ENCODE data around the gene HOXB2.

Gene HOXB2

GRCh38 chr17:48506246-48506645, 38.7 kb downstream of the HOXB2 start:
- Histone ChIP-seq H3K4me3 (ENCODE audit: low read depth, low read length) (no peak overlapping the region), H3K9me3 (ENCODE audit: control insufficient read depth, insufficient read depth, low read depth, low read length) (no peaks in the 10 kb centered on the region), H3K27ac (ENCODE audit: extremely low read depth, low read depth, low read length) (no peak overlapping the region; the same call in 1 of the 2 replicates), H3K4me1 (ENCODE audit: control insufficient read depth, insufficient read depth, low read length) (peaks cover 23% of the 10 kb centered on the region), H3K36me3 (ENCODE audit: control insufficient read depth in 2 of 2, insufficient read depth in 1 of 2, low read length in 2 of 2) (no peaks in the 10 kb centered on the region)
- ChIA-PET POLR2A (interaction anchor here (1.0 to 1.5 kb wide), 2 partner anchors 14 to 20 kb away, joined by 3 to 4 read pairs; no protein-coding TSS in a partner anchor), CTCF (interaction anchor here (0.6 to 5.0 kb wide), 9 partner anchors 8 to 373 kb away, joined by 3 to 36 read pairs (median 4); no protein-coding TSS in a partner anchor)
- TF ChIP-seq, protein P1, sequence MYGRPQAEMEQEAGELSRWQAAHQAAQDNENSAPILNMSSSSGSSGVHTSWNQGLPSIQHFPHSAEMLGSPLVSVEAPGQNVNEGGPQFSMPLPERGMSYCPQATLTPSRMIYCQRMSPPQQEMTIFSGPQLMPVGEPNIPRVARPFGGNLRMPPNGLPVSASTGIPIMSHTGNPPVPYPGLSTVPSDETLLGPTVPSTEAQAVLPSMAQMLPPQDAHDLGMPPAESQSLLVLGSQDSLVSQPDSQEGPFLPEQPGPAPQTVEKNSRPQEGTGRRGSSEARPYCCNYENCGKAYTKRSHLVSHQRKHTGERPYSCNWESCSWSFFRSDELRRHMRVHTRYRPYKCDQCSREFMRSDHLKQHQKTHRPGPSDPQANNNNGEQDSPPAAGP (tag by site-specific recombination; IDR thresholded peaks at IDR 0.05), result no peak
- TF ChIP-seq ZNF311 (tag by site-specific recombination; IDR thresholded peaks at IDR 0.05; ENCODE audit: borderline replicate concordance) (no peak), ZNF629 (tag by site-specific recombination; IDR thresholded peaks at IDR 0.05) (0 out of 2 replicates have a peak, but pooled peaks have one; percentile 2), ZNF335 (tag by site-specific recombination; conservative IDR thresholded peaks at IDR 0.05) (peak; percentile 34; the same call in 1 of the 2 replicates), REPIN1 (tag by site-specific recombination; IDR thresholded peaks at IDR 0.05; ENCODE audit: low read depth) (no peak)

GRCh38 chr17:48505788-48506187, 39.1 kb downstream of the HOXB2 start:
- no peak overlapping the region; the same call in 1 of the 2 replicates for H3K27ac ChIP-seq (ENCODE audit: extremely low read depth, low read depth, low read length)
- H3K4me1 ChIP-seq (ENCODE audit: control insufficient read depth, insufficient read depth, low read length), result peaks cover 24% of the 10 kb centered on the region
- no peak overlapping the region for H3K4me3 ChIP-seq (ENCODE audit: low read depth, low read length)
- H3K36me3 ChIP-seq (ENCODE audit: control insufficient read depth in 2 of 2, insufficient read depth in 1 of 2, low read length in 2 of 2), result no peaks in the 10 kb centered on the region
- H3K9me3 ChIP-seq (ENCODE audit: control insufficient read depth, insufficient read depth, low read depth, low read length), result no peaks in the 10 kb centered on the region
- CTCF ChIA-PET, result interaction anchor here (0.5 to 5.0 kb wide), 13 partner anchors 7 to 374 kb away, joined by 3 to 36 read pairs (median 4); no protein-coding TSS in a partner anchor
- POLR2A ChIA-PET, result interaction anchor here (1.0 to 1.5 kb wide), 2 partner anchors 14 to 19 kb away, joined by 3 to 4 read pairs; no protein-coding TSS in a partner anchor
- no peak for TF ChIP-seq SALL2 (tag by site-specific recombination; IDR thresholded peaks at IDR 0.05; ENCODE audit: borderline replicate concordance)
- no peak for TF ChIP-seq ZBTB26 (tag by site-specific recombination; optimal IDR thresholded peaks at IDR 0.05)
- peak; percentile 88 for TF ChIP-seq ZNF600 (tag by site-specific recombination; IDR thresholded peaks at IDR 0.05)
- 0 out of 2 replicates have a peak, but pooled peaks have one; percentile 35 for TF ChIP-seq ZEB2 (tag by site-specific recombination; IDR thresholded peaks at IDR 0.05)
- TF ChIP-seq ZSCAN4 (tag by site-specific recombination; IDR thresholded peaks at IDR 0.05), result peak; percentile 15; the same call in 1 of the 2 replicates
- no peak for TF ChIP-seq ZIC2 (tag by site-specific recombination; IDR thresholded peaks at IDR 0.05)
- peak; percentile 27; the same call in 1 of the 2 replicates for TF ChIP-seq ZNF366 (tag by site-specific recombination; conservative IDR thresholded peaks at IDR 0.05)
- TF ChIP-seq ZNF335 (tag by site-specific recombination; conservative IDR thresholded peaks at IDR 0.05), result peak; percentile 39; the same call in 1 of the 2 replicates
- TF ChIP-seq ZNF610 (tag by site-specific recombination; IDR thresholded peaks at IDR 0.05; ENCODE audit: borderline replicate concordance), result no peak
- TF ChIP-seq ZBTB44 (tag by site-specific recombination; IDR thresholded peaks at IDR 0.05), result no peak
- no peak for TF ChIP-seq ZNF585B (tag by site-specific recombination; IDR thresholded peaks at IDR 0.05)
- no peak for TF ChIP-seq SETDB1 (IDR thresholded peaks at IDR 0.05; ENCODE audit: insufficient read length, low read length)
- TF ChIP-seq ZNF629 (tag by site-specific recombination; IDR thresholded peaks at IDR 0.05), result 0 out of 2 replicates have a peak, but pooled peaks have one; percentile 22
- TF ChIP-seq ZNF513 (tag by site-specific recombination; IDR thresholded peaks at IDR 0.05), result no peak
- no peak for TF ChIP-seq ZNF560 (tag by site-specific recombination; IDR thresholded peaks at IDR 0.05; ENCODE audit: borderline replicate concordance)
- TF ChIP-seq ZNF423 (tag by site-specific recombination; IDR thresholded peaks at IDR 0.05), result no peak
- TF ChIP-seq ZNF274 (IDR thresholded peaks at IDR 0.05; ENCODE audit: low read length), result no peak
- TF ChIP-seq ZNF274 (tag by site-specific recombination; IDR thresholded peaks at IDR 0.05; ENCODE audit: borderline replicate concordance), result no peak
- no peak for TF ChIP-seq KLF10 (tag by site-specific recombination; IDR thresholded peaks at IDR 0.05)
- no peak for TF ChIP-seq AEBP2 (tag by site-specific recombination; IDR thresholded peaks at IDR 0.05; ENCODE audit: borderline replicate concordance)
- peak; percentile 76 for TF ChIP-seq ATF2 (tag by site-specific recombination; IDR thresholded peaks at IDR 0.05; ENCODE audit: low read depth)
